RWPE1 (cell line): Measurements from ENCODE around the gene CTNNA2.

ENCODE experiments used
- CTCF ChIA-PET: fragments of 350-600 bp; sonication (Branson Sonifier 250); formaldehyde crosslinking; extraction: SDS; loops from one replicate; lab custom pipeline; 2021; lab: Yijun Ruan, JAX
- POLR2A ChIA-PET: fragments of 400-600 bp; formaldehyde crosslinking; extraction: SDS; loops from one replicate; lab custom pipeline; 2020; ENCODE audit warnings: antibody characterized with exemption; ENCODE audit not compliant: low non-redundant PET; lab: Yijun Ruan, JAX
- DNase-seq: peaks from one replicate; pipeline ENCODE4 v3.0.0; 2012; ENCODE audit warnings: low spot score
- H3K27ac ChIP-seq: fragments of 450-650 bp; 2 replicates; pipeline ENCODE4 v1.5.1; 2017
- CTCF ChIP-seq: fragments of 450-650 bp; conservative IDR thresholded peaks from 2 replicates; pipeline ENCODE4 v1.5.1; 2017; ENCODE audit warnings: low read depth, mild to moderate bottlenecking

The CTNNA2 gene

GRCh38 chr2:79899196-79899595, 386.3 kb downstream of the CTNNA2 start:
- no peak overlapping the region for H3K27ac ChIP-seq
- no peak for TF ChIP-seq CTCF
- POLR2A ChIA-PET = no interaction called here
- CTCF ChIA-PET = interaction anchor here (0.5 kb wide), 1 partner anchor 600 kb away, joined by 3 read pairs; no protein-coding TSS in a partner anchor
- no peak for DNase-seq

GRCh38 chr2:79901161-79901560, 388.3 kb downstream of the CTNNA2 start:
- ChIA-PET POLR2A (no interaction called here), CTCF (interaction anchor here (0.6 kb wide), 1 partner anchor 536 kb away, joined by 7 read pairs; no protein-coding TSS in a partner anchor)
- TF ChIP-seq CTCF = no peak
- DNase-seq = no peak
- no peak overlapping the region for H3K27ac ChIP-seq

GRCh38 chr2:79903222-79904000, 390.6 kb downstream of the CTNNA2 start:
- ChIA-PET POLR2A (no interaction called here), CTCF (interaction anchor here (0.6 kb wide), 1 partner anchor 20 kb away, joined by 3 read pairs; no protein-coding TSS in a partner anchor)
- no peak for TF ChIP-seq CTCF
- peak; percentile 4 for DNase-seq
- no peak overlapping the region for H3K27ac ChIP-seq

GRCh38 chr2:79906139-79906890, 393.5 kb downstream of the CTNNA2 start:
- CTCF ChIA-PET = no interaction called here
- POLR2A ChIA-PET = no interaction called here
- H3K27ac ChIP-seq = no peak overlapping the region
- no peak for DNase-seq
- no peak for TF ChIP-seq CTCF

- DNase-seq = no peak
- POLR2A ChIA-PET = no interaction called here
- CTCF ChIA-PET = no interaction called here
- H3K27ac ChIP-seq = no peak overlapping the region
- no peak for TF ChIP-seq CTCF
These were observed 396.7 kb downstream of the CTNNA2 start for GRCh38 chr2:79909521-79909920.

- ChIA-PET POLR2A (no interaction called here), CTCF (interaction anchor here (0.6 kb wide), 1 partner anchor 550 kb away, joined by 3 read pairs; no protein-coding TSS in a partner anchor)
- no peak for DNase-seq
- no peak for TF ChIP-seq CTCF
- H3K27ac ChIP-seq = no peak overlapping the region
These were observed 397.8 kb downstream of the CTNNA2 start for GRCh38 chr2:79910643-79911042.
